ENCODE measurements around the gene A2M.

GRCh38 chr12:9135903-9136310, 20.2 kb upstream of the A2M start:
- no peak for TF ChIP-seq CTCF (conservative IDR thresholded peaks at IDR 0.05; ENCODE audit: low read depth in 2 of 2)
- TF ChIP-seq, protein P1, sequence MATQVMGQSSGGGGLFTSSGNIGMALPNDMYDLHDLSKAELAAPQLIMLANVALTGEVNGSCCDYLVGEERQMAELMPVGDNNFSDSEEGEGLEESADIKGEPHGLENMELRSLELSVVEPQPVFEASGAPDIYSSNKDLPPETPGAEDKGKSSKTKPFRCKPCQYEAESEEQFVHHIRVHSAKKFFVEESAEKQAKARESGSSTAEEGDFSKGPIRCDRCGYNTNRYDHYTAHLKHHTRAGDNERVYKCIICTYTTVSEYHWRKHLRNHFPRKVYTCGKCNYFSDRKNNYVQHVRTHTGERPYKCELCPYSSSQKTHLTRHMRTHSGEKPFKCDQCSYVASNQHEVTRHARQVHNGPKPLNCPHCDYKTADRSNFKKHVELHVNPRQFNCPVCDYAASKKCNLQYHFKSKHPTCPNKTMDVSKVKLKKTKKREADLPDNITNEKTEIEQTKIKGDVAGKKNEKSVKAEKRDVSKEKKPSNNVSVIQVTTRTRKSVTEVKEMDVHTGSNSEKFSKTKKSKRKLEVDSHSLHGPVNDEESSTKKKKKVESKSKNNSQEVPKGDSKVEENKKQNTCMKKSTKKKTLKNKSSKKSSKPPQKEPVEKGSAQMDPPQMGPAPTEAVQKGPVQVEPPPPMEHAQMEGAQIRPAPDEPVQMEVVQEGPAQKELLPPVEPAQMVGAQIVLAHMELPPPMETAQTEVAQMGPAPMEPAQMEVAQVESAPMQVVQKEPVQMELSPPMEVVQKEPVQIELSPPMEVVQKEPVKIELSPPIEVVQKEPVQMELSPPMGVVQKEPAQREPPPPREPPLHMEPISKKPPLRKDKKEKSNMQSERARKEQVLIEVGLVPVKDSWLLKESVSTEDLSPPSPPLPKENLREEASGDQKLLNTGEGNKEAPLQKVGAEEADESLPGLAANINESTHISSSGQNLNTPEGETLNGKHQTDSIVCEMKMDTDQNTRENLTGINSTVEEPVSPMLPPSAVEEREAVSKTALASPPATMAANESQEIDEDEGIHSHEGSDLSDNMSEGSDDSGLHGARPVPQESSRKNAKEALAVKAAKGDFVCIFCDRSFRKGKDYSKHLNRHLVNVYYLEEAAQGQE (IDR thresholded peaks at IDR 0.05; ENCODE audit: unreplicated experiment): no peak

Data from GM23338 (cell line).